Gastrocnemius medialis (tissue), 4 donors: Measurements from ENCODE around the gene CCDC33. TPM values are rescaled to one million over a fixed set of nuclear protein-coding genes. Genes with fewer than 3 reads are reported as not detected.

Experiments
- ATAC-seq, 2 donors: fragments of 150-250 bp; one replicate each; pipeline ENCODE4 v1.9.1; 2016
- DNase-seq, 2 donors: peaks; one replicate each; pipeline ENCODE4 v3.0.0-alpha.2; 2019
- H3K27ac ChIP-seq, 4 donors: fragments of 200-600 bp; sonication (generic); 1 replicate in 1 of 4; 2 replicates in 3 of 4; pipeline ENCODE4 v1.5.1; 2016 to 2018; ENCODE audit warnings: mild to moderate bottlenecking in 2 of 4, moderate library complexity in 1 of 4
- H3K27me3 ChIP-seq, 3 donors: fragments of 200-600 bp; sonication (generic) in 2 of 3; 1 replicate in 1 of 3; 2 replicates in 2 of 3; pipeline versions ENCODE4 v1.5.1 to v1.6.0; 2016 to 2019; ENCODE audit warnings: mild to moderate bottlenecking in 1 of 3, moderate library complexity in 1 of 3
- H3K36me3 ChIP-seq, 2 donors: fragments of 200-600 bp; sonication (generic) in 1 of 2; one replicate each; pipeline ENCODE4 v1.5.1; 2017 to 2018
- H3K4me1 ChIP-seq, 2 donors: fragments of 200-600 bp; sonication (generic) in 1 of 2; one replicate each; pipeline ENCODE4 v1.5.1; 2016 to 2017; ENCODE audit warnings: mild to moderate bottlenecking in 2 of 2
- H3K4me3 ChIP-seq, 4 donors: fragments of 200-600 bp; sonication (generic) in 3 of 4; 1 replicate in 1 of 4; 2 replicates in 3 of 4; pipeline ENCODE4 v1.5.1; 2016 to 2019; ENCODE audit warnings: mild to moderate bottlenecking in 2 of 4
- H3K9me3 ChIP-seq, 3 donors: fragments of 200-600 bp; sonication (generic) in 2 of 3; 1 replicate in 1 of 3; 2 replicates in 2 of 3; pipeline ENCODE4 v1.5.1; 2016 to 2019
- CTCF ChIP-seq, 5 experiments: fragments of 450-650 bp in 3 of 5; fragments of 200-600 bp in 2 of 5; sonication (generic) in 2 of 5; IDR thresholded peaks in 4 of 5; conservative IDR thresholded peaks in 1 of 5; 1 replicate in 4 of 5; 2 replicates in 1 of 5; pipeline ENCODE4 v1.5.1; 2016 to 2019; ENCODE audit warnings: antibody characterized with exemption in 5 of 5, mild to moderate bottlenecking in 3 of 5, moderate library complexity in 3 of 5
- POLR2A ChIP-seq, 2 donors: fragments of 450-650 bp; IDR thresholded peaks; one replicate each; pipeline ENCODE4 v1.6.1; 2017; ENCODE audit warnings: antibody characterized with exemption in 2 of 2, mild to moderate bottlenecking in 2 of 2, moderate library complexity in 2 of 2
- in situ Hi-C, 4 donors: fragments of 200-750 bp; cut with MboI; loops; one replicate each; pipeline versions ENCODE4 v1.15.0 to v1.8.0; 2017; ENCODE audit warnings: low sequenced_read_pairs in 4 of 4
- intact Hi-C: fragments of 100-400 bp; cut with DNase I; formaldehyde crosslinking; loops from one replicate; pipeline ENCODE4 v1.15.1; 2023; ENCODE audit warnings: low total_unique reads
- total RNA-seq, 4 donors: library from RNA; depleted of rRNA; stranded (reverse); fragments of >200 nt; gene quantifications; one replicate each; pipeline versions ENCODE4 v1.1.0 to v1.2.3, GENCODE V29; 2016

Gene CCDC33
- total RNA-seq, 4 donors from 2014 or later, result not detected

GRCh38 chr15:74200412-74200815 lies 35.7 kb upstream of the CCDC33 start:
- Histone ChIP-seq H3K9me3 (no peaks in the 10 kb centered on the region), H3K27ac (no peak overlapping the region), H3K36me3 (no peaks in the 10 kb centered on the region), H3K27me3 (no peaks in the 10 kb centered on the region), H3K4me3 (no peak overlapping the region), H3K4me1 (peaks cover 0 to 3% of the 10 kb centered on the region in 2 donors)
- in situ Hi-C loops, result no loop called here
- TF ChIP-seq CTCF (IDR thresholded peaks at IDR 0.05 in 4 of 5, conservative IDR thresholded peaks at IDR 0.05 in 1 of 5) (no peak), POLR2A (IDR thresholded peaks at IDR 0.05) (no peak)
- DNase-seq (peak; percentile 26 to 65), ATAC-seq (peak; percentile 71 to 75)
- intact Hi-C loops, result no loop called here

- Histone ChIP-seq H3K4me1 (peaks cover 0 to 3% of the 10 kb centered on the region in 2 donors), H3K4me3 (no peak overlapping the region), H3K27ac (no peak overlapping the region), H3K36me3 (no peaks in the 10 kb centered on the region), H3K9me3 (no peaks in the 10 kb centered on the region), H3K27me3 (no peaks in the 10 kb centered on the region)
- DNase-seq (peak; percentile 11 to 57), ATAC-seq (peak in 1 of 2 donors; percentile 26)
- intact Hi-C loops, result no loop called here
- TF ChIP-seq POLR2A (IDR thresholded peaks at IDR 0.05) (no peak), CTCF (IDR thresholded peaks at IDR 0.05 in 4 of 5, conservative IDR thresholded peaks at IDR 0.05 in 1 of 5) (no peak)
- in situ Hi-C loops, result no loop called here
Measured at GRCh38 chr15:74200871-74201419, 35.2 kb upstream of the CCDC33 start.

GRCh38 chr15:74201710-74202420 lies 34.3 kb upstream of the CCDC33 start:
- H3K4me3 ChIP-seq, result no peak overlapping the region
- DNase-seq, result no peak
- H3K27ac ChIP-seq, result no peak overlapping the region
- in situ Hi-C loops (no loop called here), intact Hi-C loops (no loop called here)
- peaks cover 0 to 3% of the 10 kb centered on the region in 2 donors for H3K4me1 ChIP-seq
- no peaks in the 10 kb centered on the region for H3K36me3 ChIP-seq
- H3K27me3 ChIP-seq, result no peaks in the 10 kb centered on the region
- no peak for TF ChIP-seq CTCF (IDR thresholded peaks at IDR 0.05 in 4 of 5, conservative IDR thresholded peaks at IDR 0.05 in 1 of 5)
- no peak for TF ChIP-seq POLR2A (IDR thresholded peaks at IDR 0.05)
- no peak for ATAC-seq
- no peaks in the 10 kb centered on the region for H3K9me3 ChIP-seq

- no peak within 1 kb of the TSS for H3K27ac ChIP-seq
- H3K4me3 ChIP-seq, result no peak within 1 kb of the TSS
- H3K36me3 ChIP-seq, result no peaks in the 10 kb centered on the region
- intact Hi-C loops, result no loop called here
- no peak for ATAC-seq
- DNase-seq, result no peak
- H3K27me3 ChIP-seq, result no peaks in the 10 kb centered on the region
- in situ Hi-C loops, result no loop called here
- H3K9me3 ChIP-seq, result no peaks in the 10 kb centered on the region
- H3K4me1 ChIP-seq, result peaks cover 0 to 3% of the 10 kb centered on the region in 2 donors
- TF ChIP-seq POLR2A (IDR thresholded peaks at IDR 0.05) (no peak), CTCF (IDR thresholded peaks at IDR 0.05 in 4 of 5, conservative IDR thresholded peaks at IDR 0.05 in 1 of 5) (no peak)
Measured at GRCh38 chr15:74202452-74203401, 33.4 kb upstream of the CCDC33 start, which contains the start of gene STRA6. Gene STRA6, minus strand, starts transcription at chr15:74202787. Its CDS starts 520 bp downstream, at chr15:74202267.
